GF-D8 (cell line): ENCODE measurements around the gene KCNJ16.

ENCODE experiments used
- DNase-seq: peaks from one replicate; lab custom pipeline; 2025; lab: John Stamatoyannopoulos, UW

KCNJ16 gene

GRCh38 chr17:70098030-70098429, 23.0 kb downstream of the KCNJ16 start:
- no peak for DNase-seq

- DNase-seq, result peak; percentile 8
These were observed 24.3 kb downstream of the KCNJ16 start for GRCh38 chr17:70099294-70099693.

GRCh38 chr17:70099884-70100283, 24.9 kb downstream of the KCNJ16 start:
- DNase-seq, result no peak

GRCh38 chr17:70100983-70101382, 26.0 kb downstream of the KCNJ16 start:
- no peak for DNase-seq

- DNase-seq, result no peak
These were observed 27.5 kb downstream of the KCNJ16 start for GRCh38 chr17:70102531-70102930.

GRCh38 chr17:70104791-70105523, 29.9 kb downstream of the KCNJ16 start:
- DNase-seq, result no peak

- DNase-seq, result no peak
These were observed 30.6 kb downstream of the KCNJ16 start for GRCh38 chr17:70105641-70106040.

- DNase-seq, result no peak
These were observed 31.5 kb downstream of the KCNJ16 start for GRCh38 chr17:70106551-70106950.

- no peak for DNase-seq
These were observed 32.4 kb downstream of the KCNJ16 start for GRCh38 chr17:70107441-70107840.

GRCh38 chr17:70107904-70108565, 33.0 kb downstream of the KCNJ16 start:
- DNase-seq, result no peak

GRCh38 chr17:70109497-70109896, 34.5 kb downstream of the KCNJ16 start:
- DNase-seq, result no peak

GRCh38 chr17:70110443-70110880, 35.4 kb downstream of the KCNJ16 start:
- DNase-seq, result no peak

- no peak for DNase-seq
These were observed 36.2 kb downstream of the KCNJ16 start for GRCh38 chr17:70111201-70111600.

GRCh38 chr17:70114405-70114804, 39.4 kb downstream of the KCNJ16 start:
- DNase-seq, result no peak

- no peak for DNase-seq
These were observed 40.1 kb downstream of the KCNJ16 start for GRCh38 chr17:70115126-70115525.

- no peak for DNase-seq
These were observed 41.9 kb downstream of the KCNJ16 start for GRCh38 chr17:70116919-70117318.

- no peak for DNase-seq
These were observed 44.5 kb downstream of the KCNJ16 start for GRCh38 chr17:70119545-70119944.

- no peak for DNase-seq
These were observed 45.0 kb downstream of the KCNJ16 start for GRCh38 chr17:70119983-70120382.

GRCh38 chr17:70120425-70120824, 45.4 kb downstream of the KCNJ16 start:
- DNase-seq, result no peak

- no peak for DNase-seq
These were observed 46.1 kb downstream of the KCNJ16 start for GRCh38 chr17:70121126-70121525.

GRCh38 chr17:70123193-70123592, 48.2 kb downstream of the KCNJ16 start:
- DNase-seq, result no peak

- DNase-seq, result no peak
These were observed 49.7 kb downstream of the KCNJ16 start for GRCh38 chr17:70124723-70125122.

- no peak for DNase-seq
These were observed 52.3 kb downstream of the KCNJ16 start for GRCh38 chr17:70127221-70127873.
